ENCODE results near the gene FAM162A.
"Not testable (repeated sequence)": the region's sequence is repeated elsewhere in the genome, so short reads cannot be mapped to it uniquely, and the experiment has no call there.

FAM162A gene

DNA sequence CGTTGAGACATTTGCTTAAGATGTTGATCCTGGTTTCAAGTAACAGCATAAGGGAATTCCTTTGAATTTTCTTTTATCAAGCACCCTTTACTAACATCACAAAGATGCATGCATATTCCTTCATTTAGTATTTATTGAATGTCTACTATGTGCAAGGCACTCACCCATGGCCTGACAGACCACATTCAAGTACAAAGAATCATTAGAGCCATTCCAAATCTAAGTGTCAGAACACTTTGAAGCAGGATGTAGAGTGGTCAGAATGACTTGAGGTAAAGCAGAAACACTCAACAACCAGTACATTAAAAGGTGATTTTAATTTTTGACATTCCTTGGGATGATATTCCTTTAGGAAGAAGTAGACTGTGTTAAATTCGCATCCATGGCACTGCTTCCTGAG is 37.9 kb downstream of the FAM162A start:
- FAIRE-seq, result peak; percentile 73
- TF ChIP-seq POLR2AphosphoS5 (IDR thresholded peaks at IDR 0.05; ENCODE audit: low read depth, low read length) (no peak), TAF1 (IDR thresholded peaks at IDR 0.05; ENCODE audit: borderline replicate concordance, low read depth, low read length) (no peak), POLR2A (IDR thresholded peaks at IDR 0.05; ENCODE audit: low read depth, low read length) (no peak)

DNA sequence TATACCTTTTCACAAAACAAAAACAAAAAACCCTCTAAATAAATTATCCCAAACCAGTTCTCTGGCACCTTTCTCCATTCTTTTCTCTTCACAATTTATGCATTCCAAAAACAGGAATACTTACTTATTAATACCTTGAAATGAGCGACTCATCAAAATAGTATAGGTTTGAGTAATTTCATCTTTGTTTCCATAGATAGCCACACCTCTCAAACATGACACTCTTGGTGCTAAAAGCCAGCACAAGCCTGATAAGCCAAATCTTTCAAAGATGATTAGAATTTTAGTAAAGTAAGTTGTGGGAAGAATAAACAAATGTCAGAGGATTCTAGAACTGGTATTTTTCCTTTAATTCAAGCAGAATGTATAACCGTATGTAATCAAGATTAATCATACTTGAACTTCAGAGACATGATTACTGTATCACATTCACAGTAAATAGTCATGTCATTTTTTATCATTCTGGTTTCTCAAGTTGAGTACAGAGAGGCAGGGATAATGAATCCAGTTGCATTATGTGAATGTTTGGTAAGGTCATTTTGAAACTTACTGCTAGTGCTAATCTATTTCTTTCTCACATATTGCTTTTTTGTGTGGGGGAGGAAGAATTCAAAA is 44.0 kb downstream of the FAM162A start:
- FAIRE-seq (peak; percentile 48), DNase-seq (ENCODE audit: insufficient read length) (no peak)
- no peak for TF ChIP-seq TAF1 (IDR thresholded peaks at IDR 0.05; ENCODE audit: borderline replicate concordance, low read depth, low read length)
- no peak for TF ChIP-seq POLR2A (IDR thresholded peaks at IDR 0.05; ENCODE audit: low read depth, low read length)
- no peak for TF ChIP-seq POLR2AphosphoS5 (IDR thresholded peaks at IDR 0.05; ENCODE audit: low read depth, low read length)

More for the DNA sequence above, 37.9 kb downstream of the FAM162A start:
- DNase-seq (ENCODE audit: insufficient read length), result no peak

DNA sequence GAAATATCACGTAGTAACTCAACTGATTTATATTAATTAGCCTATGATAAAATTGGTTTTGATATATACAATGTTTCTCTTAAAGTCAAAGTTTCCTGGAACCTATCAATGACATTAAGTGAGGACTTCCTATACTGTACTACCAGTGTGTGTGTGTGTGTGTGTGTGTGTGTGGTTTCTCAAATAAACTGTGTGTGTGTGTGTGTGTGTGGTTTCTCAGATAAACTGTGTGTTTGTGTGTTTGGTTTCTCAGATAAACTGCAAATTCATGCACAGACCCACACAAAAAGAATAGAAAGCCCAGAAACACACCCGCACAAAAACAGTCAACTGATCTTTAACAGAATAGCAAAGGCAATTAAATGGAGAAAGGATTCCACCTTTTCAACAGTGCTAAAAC is 46.4 kb downstream of the FAM162A start:
- no peak for FAIRE-seq

DNA sequence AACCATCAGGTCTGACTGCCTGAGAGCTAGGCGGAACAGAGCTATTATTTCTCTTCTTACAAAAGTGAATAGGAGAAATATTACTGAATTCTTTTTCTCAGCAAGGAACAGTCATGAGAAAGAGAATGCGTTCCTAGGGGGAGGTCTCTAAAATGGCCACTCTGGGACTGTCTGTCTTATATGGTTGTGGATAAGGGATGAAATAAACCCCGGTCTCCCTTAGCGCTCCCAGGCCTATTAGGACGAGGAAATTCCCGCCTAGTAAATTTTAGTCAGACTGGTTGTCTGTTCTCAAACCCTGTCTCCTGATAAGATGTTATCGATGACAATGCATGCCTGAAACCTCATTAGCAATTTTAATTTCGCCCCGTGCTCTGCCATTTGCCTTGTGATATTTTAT is 52.0 kb downstream of the FAM162A start:
- FAIRE-seq (no peak), DNase-seq (ENCODE audit: insufficient read length) (no peak)
- no peak for TF ChIP-seq POLR2A (IDR thresholded peaks at IDR 0.05; ENCODE audit: low read depth, low read length)
- no peak for TF ChIP-seq POLR2AphosphoS5 (IDR thresholded peaks at IDR 0.05; ENCODE audit: low read depth, low read length)
- no peak for TF ChIP-seq TAF1 (IDR thresholded peaks at IDR 0.05; ENCODE audit: borderline replicate concordance, low read depth, low read length)

More for the DNA sequence above, 46.4 kb downstream of the FAM162A start:
- TF ChIP-seq POLR2A (IDR thresholded peaks at IDR 0.05; ENCODE audit: low read depth, low read length) (no peak), POLR2AphosphoS5 (IDR thresholded peaks at IDR 0.05; ENCODE audit: low read depth, low read length) (no peak), TAF1 (IDR thresholded peaks at IDR 0.05; ENCODE audit: borderline replicate concordance, low read depth, low read length) (no peak)
- DNase-seq (ENCODE audit: insufficient read length), result no peak

DNA sequence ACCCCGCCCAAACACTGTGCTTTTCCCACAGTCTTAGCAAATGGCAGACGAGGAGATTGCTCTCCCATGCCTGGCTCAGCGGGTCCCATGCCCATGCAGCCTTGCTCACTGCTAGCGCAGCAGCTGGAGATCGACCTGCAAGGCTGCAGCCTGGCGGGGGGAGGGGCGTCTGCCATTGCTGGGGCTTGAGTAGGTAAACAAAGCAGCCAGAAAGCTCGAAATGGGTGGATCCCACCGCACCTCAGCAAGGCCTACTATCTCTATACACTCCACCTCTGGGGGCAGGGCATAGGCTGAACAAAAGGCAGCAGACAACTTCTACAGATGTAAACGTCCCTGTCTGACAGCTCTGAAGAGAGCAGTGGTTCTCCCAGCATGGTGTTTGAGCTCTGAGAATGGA is 59.1 kb downstream of the FAM162A start:
- FAIRE-seq (no peak), DNase-seq (ENCODE audit: insufficient read length) (no peak)
- TF ChIP-seq POLR2AphosphoS5 (IDR thresholded peaks at IDR 0.05; ENCODE audit: low read depth, low read length) (no peak), POLR2A (IDR thresholded peaks at IDR 0.05; ENCODE audit: low read depth, low read length) (no peak), TAF1 (IDR thresholded peaks at IDR 0.05; ENCODE audit: borderline replicate concordance, low read depth, low read length) (no peak)

DNA sequence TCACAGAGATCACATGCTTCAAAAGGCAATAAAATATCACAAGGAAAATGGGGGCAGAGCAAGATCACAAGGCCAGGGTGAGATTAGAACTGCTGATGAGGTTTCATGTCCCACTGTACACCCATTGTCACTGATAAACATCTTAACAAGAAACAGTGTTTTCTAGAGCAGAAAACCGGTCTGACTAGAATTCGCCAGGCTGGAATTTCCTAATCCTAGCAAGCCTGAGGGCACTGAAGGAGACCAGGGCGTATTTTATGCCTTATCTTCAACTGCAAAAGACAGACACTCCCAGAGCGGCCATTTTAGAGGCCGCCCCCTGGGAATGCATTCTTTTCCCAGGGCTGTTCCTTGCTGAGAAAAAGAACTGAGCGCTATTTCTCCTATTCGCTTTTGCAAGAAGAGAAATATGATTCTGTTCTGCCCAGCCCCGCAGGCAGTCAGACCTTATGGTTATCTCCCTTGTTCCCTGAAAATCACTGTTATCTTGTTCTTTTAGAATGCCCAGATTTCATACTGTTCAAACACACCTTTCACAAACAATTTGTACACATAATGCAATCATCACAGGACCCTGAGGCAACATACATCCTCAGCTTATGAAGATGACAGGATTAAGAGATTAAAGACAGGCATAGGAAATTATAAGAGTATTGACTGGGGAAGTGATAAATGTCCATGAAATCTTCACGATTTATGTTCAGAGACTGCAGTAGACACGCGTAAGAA is 59.9 kb downstream of the FAM162A start:
- not testable (repeated sequence) for FAIRE-seq; DNase-seq (ENCODE audit: insufficient read length)

DNA sequence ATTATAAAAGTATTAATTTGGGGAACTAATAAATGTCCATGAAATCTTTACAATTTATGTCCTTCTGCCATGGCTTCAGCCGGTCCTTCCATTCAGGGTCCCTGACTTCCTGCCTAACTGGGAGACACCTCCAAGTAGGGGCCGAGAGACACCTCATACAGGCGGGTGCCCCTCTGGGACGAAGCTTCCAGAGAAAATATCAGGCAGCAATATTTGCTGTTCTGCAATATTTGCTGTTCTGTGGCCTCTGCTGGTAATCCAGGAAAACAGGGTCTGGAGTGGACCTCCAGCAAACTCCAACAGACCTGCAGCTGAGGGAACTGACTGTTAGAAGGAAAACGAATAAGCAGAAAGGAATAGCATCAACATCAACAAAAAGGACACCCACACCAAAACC is 60.5 kb downstream of the FAM162A start:
- not testable (repeated sequence) for FAIRE-seq; DNase-seq (ENCODE audit: insufficient read length)

DNA sequence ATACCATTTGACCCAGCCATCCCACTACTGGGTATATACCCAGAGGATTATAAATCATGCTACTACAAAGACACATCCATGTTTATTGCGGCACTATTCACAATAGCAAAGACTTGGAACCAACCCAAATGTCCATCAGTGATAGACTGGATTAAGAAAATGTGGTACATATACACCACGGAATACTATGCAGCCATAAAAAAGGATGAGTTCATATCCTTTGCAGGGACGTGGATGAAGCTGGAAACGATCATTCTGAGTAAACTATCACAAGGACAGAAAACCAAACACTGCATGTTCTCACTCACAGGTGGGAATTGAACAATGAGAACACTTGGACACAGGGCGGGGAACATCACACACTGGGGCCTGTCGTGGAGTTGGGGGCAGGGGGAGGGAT is 64.2 kb downstream of the FAM162A start:
- DNase-seq (ENCODE audit: insufficient read length); FAIRE-seq: not testable (repeated sequence)

DNA sequence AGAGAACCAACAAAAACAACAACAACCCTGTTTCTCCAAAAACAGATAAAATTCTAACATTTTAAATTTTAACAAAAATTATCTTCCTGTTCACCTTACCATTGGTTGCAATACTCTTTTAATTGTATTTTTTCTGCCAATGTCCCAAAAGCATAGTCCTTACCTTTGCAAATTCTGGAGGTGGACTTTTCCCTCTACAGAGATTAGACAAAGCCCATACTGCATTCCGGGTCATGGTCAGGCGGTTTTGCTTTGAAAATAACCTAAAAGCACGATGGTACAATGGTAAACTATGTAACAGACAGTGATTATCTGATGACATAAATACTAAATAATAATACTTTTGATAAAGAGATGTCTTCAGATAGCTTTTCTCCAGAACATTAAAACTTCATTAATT is 67.4 kb downstream of the FAM162A start:
- TF ChIP-seq TAF1 (IDR thresholded peaks at IDR 0.05; ENCODE audit: borderline replicate concordance, low read depth, low read length) (no peak), POLR2A (IDR thresholded peaks at IDR 0.05; ENCODE audit: low read depth, low read length) (no peak), POLR2AphosphoS5 (IDR thresholded peaks at IDR 0.05; ENCODE audit: low read depth, low read length) (no peak)
- DNase-seq (ENCODE audit: insufficient read length), result no peak
- no peak for FAIRE-seq

DNA sequence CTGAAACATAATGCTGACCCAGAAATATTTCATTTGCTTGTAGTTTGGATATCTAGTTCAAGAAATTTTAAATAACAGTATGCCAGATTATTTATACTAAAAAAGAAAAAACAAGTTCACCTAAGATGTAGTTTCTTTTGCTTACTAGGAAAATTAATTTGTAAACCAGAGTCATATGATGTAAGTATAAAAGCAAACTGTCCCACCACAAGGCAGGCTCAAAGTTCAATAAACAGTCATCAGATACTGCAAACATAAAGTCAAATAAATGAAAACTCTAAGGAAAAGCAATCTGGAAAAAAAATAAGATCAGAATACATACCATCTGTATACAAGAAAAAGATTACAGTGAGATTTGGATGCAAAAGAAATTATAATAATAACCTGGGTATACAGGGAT is 72.1 kb downstream of the FAM162A start:
- TF ChIP-seq POLR2A (IDR thresholded peaks at IDR 0.05; ENCODE audit: low read depth, low read length) (no peak), TAF1 (IDR thresholded peaks at IDR 0.05; ENCODE audit: borderline replicate concordance, low read depth, low read length) (no peak), POLR2AphosphoS5 (IDR thresholded peaks at IDR 0.05; ENCODE audit: low read depth, low read length) (no peak)
- FAIRE-seq (no peak), DNase-seq (ENCODE audit: insufficient read length) (no peak)

DNA sequence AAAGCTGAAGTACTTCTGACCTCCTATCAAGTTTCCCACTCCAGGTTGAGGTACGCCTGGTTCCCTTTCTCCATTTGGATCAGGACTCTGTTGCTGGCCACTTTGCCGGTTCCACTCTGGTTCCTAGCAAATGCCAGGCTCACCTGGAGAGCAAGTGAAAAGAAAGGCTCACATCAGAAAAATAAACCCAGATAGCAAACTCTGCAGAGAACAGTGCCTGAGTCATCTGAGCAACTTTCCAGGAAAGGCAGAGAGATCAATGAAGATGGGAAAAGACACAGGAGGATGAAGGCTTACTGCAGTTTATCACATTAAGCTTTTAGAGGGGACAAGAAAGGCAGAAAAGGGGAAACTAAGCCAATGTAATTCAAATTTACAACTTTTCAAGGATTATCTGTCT is 73.7 kb downstream of the FAM162A start:
- TF ChIP-seq TAF1 (IDR thresholded peaks at IDR 0.05; ENCODE audit: borderline replicate concordance, low read depth, low read length) (no peak), POLR2AphosphoS5 (IDR thresholded peaks at IDR 0.05; ENCODE audit: low read depth, low read length) (no peak), POLR2A (IDR thresholded peaks at IDR 0.05; ENCODE audit: low read depth, low read length) (no peak)
- FAIRE-seq (peak; percentile 56), DNase-seq (ENCODE audit: insufficient read length) (no peak)

DNA sequence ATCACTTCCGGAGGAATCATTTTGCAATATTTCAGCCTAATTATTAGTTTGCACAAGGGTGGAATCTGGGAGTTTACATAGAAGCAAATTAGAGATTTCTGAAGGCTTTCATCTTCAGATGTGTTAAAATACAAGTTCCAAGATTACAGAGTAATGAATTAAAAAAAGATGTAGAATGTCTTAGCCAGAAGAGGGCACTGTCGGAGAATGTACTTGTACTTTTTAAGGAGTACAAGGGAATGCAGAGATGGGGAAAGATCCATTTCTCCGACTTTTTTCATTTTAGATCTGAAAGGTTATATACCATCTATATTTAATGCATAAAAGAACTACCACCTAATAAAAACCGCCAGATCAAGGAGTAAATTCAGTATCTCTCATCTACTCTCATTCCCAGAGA is 75.0 kb downstream of the FAM162A start:
- DNase-seq (ENCODE audit: insufficient read length) (no peak), FAIRE-seq (peak; percentile 21)
- no peak for TF ChIP-seq POLR2AphosphoS5 (IDR thresholded peaks at IDR 0.05; ENCODE audit: low read depth, low read length)
- TF ChIP-seq POLR2A (IDR thresholded peaks at IDR 0.05; ENCODE audit: low read depth, low read length), result no peak
- no peak for TF ChIP-seq TAF1 (IDR thresholded peaks at IDR 0.05; ENCODE audit: borderline replicate concordance, low read depth, low read length)

DNA sequence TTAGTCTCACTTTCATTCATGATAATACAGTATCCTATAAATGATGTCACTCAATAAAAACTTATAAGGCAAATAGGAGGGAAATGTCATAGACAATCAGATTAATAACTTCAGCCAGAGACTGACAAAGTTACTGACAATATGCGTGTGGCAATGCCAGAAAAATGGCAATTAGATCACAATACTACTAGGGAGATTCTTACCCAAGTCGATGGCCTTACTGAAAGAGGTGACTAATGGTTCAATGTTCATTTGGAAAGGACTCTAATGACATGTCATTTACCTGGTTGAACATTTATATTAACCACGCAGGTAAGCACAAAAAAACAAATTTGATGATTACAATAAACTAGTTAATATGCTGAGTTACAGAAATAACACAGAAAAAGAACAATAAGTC is 77.8 kb downstream of the FAM162A start:
- DNase-seq (ENCODE audit: insufficient read length) (no peak), FAIRE-seq (no peak)
- TF ChIP-seq POLR2AphosphoS5 (IDR thresholded peaks at IDR 0.05; ENCODE audit: low read depth, low read length), result no peak
- TF ChIP-seq POLR2A (IDR thresholded peaks at IDR 0.05; ENCODE audit: low read depth, low read length), result no peak
- TF ChIP-seq TAF1 (IDR thresholded peaks at IDR 0.05; ENCODE audit: borderline replicate concordance, low read depth, low read length), result no peak

Measured in GM12892 (cell line).